ENCODE data around the gene NXPE4. TPM values are rescaled to one million over a fixed set of nuclear protein-coding genes. Genes with fewer than 3 reads are reported as not detected.
"Not testable (repeated sequence)": the region's sequence is repeated elsewhere in the genome, so short reads cannot be mapped to it uniquely, and the experiment has no call there.

The NXPE4 gene
- total RNA-seq (not detected), polyA plus RNA-seq (ENCODE audit: insufficient read length in 2 of 2) (under 1 TPM in 1 of 2 donors, not detected in 1; 0.12 TPM)
- long read RNA-seq, donor 1 = 0 reads
- long read RNA-seq, donor 2 = 0 reads
- long read RNA-seq, donor 3 = 0 reads
- long read RNA-seq, donor 4 = 0 reads

DNA sequence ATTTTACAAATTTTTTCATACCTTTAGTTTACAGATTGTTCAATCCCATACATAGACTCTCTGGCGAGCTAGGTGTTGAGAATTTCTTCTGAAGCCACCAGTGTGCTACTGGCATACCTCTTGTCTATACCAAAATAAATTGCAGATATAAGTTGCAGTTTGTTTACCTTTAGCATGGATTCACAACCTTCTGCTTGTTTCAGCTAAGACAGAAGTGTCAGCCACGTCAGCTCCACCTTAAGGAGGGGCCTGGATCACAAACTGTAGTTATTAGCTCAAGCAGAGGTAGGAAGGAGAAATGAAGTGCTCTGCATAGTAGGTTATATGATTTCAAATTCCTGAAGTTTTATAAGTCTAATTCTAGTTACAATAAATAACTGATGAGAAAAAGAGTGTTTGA lies at the start of gene NXPE4:
NXPE4 (minus strand) TSS at position 216 of the 400 bp plus-strand sequence. CDS start 1,027 bp downstream, outside the sequence.
- Histone ChIP-seq H3K27me3 (ENCODE audit: control insufficient read depth, insufficient read depth, low read length) (no peaks in the 10 kb centered on the region), H3K36me3 (ENCODE audit: control insufficient read depth, insufficient read depth, low read length) (no peaks in the 10 kb centered on the region), H3K9me3 (ENCODE audit: control insufficient read depth, insufficient read depth, low read length) (no peaks in the 10 kb centered on the region), H3K27ac (ENCODE audit: low read depth, low read length) (no peak within 1 kb of the TSS), H3K4me3 (ENCODE audit: low read depth, low read length) (no peak within 1 kb of the TSS), H3K4me1 (ENCODE audit: control insufficient read depth, insufficient read depth, low read length) (no peaks in the 10 kb centered on the region)
- no peak for DNase-seq (ENCODE audit: low read depth in 4 of 6, low spot score in 6 of 6)
- WGBS (ENCODE audit: insufficient coverage) = 38% methylated on average over 1 of the region's 2 CpGs

DNA sequence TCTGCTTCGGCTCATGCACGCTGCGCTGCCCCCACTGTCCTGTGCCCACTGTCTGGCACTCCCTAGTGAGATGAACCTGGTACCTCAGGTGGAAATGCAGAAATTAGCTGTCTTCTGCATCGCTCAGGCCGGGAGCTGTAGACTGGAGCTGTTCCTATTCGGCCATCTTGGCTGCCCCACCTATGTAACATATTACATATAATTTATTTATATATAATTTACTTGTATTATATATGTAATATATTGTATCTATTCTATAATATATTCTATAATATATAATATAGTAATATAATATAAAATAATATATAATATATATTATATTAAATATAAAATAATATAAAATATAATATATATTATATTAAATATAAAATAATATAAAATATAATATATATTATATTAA lies 43.9 kb upstream of the NXPE4 start:
- H3K27me3 ChIP-seq (ENCODE audit: control insufficient read depth, insufficient read depth, low read length); DNase-seq (ENCODE audit: low read depth in 4 of 6, low spot score in 6 of 6); H3K4me3 ChIP-seq (ENCODE audit: low read depth, low read length); H3K27ac ChIP-seq (ENCODE audit: low read depth, low read length); H3K9me3 ChIP-seq (ENCODE audit: control insufficient read depth, insufficient read depth, low read length); H3K4me1 ChIP-seq (ENCODE audit: control insufficient read depth, insufficient read depth, low read length); H3K36me3 ChIP-seq (ENCODE audit: control insufficient read depth, insufficient read depth, low read length): not testable (repeated sequence)
- 100% methylated on average over 3 of the region's 6 CpGs for WGBS (ENCODE audit: insufficient coverage)

DNA sequence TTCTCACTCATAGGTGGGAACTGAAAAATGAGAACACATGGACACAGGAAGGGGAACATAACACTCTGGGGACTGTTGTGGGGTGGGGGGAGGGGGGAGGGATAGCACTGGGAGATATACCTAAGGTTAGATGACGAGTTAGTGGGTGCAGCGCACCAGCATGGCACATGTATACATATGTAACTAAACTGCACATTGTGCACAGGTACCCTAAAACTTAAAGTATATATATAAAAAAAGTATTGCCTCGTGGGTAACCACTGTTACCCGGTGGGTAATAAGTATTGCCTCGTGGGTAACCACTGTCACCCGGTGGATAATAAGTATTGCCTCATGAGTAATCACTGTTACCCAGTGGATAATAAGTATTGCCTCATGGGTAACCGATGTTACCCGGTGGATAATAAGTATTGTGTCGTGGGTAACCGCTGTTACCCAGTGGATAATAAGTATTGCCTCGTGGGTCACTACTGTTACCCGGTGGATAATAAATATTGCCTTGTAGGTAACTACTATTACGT lies 35.9 kb upstream of the NXPE4 start:
- not testable (repeated sequence) for H3K27me3 ChIP-seq (ENCODE audit: control insufficient read depth, insufficient read depth, low read length); DNase-seq (ENCODE audit: low read depth in 4 of 6, low spot score in 6 of 6); H3K9me3 ChIP-seq (ENCODE audit: control insufficient read depth, insufficient read depth, low read length); H3K4me3 ChIP-seq (ENCODE audit: low read depth, low read length); H3K36me3 ChIP-seq (ENCODE audit: control insufficient read depth, insufficient read depth, low read length); H3K4me1 ChIP-seq (ENCODE audit: control insufficient read depth, insufficient read depth, low read length); H3K27ac ChIP-seq (ENCODE audit: low read depth, low read length)
- 85% methylated on average over 8 of the region's 13 CpGs for WGBS (ENCODE audit: insufficient coverage)

DNA sequence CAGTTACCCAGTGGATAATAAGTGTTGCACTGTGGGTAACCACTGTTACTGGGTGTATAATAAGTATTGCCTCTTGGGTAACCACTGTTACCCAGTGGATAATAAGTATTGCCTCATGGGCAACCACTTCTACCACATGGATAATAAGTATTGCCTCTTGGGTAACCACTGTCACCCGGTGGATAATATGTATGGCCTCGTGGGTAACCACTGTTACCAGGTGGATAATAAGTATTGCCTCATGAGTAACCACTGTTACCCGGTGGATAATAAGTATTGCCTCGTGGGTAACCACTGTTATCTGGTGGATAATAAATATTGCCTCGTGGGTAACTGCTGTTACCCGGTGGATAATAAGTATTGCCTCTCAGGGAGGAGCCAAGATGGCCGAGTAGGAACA lies 29.7 kb upstream of the NXPE4 start:
- WGBS (ENCODE audit: insufficient coverage) = 97% methylated on average over 3 of the region's 7 CpGs

DNA sequence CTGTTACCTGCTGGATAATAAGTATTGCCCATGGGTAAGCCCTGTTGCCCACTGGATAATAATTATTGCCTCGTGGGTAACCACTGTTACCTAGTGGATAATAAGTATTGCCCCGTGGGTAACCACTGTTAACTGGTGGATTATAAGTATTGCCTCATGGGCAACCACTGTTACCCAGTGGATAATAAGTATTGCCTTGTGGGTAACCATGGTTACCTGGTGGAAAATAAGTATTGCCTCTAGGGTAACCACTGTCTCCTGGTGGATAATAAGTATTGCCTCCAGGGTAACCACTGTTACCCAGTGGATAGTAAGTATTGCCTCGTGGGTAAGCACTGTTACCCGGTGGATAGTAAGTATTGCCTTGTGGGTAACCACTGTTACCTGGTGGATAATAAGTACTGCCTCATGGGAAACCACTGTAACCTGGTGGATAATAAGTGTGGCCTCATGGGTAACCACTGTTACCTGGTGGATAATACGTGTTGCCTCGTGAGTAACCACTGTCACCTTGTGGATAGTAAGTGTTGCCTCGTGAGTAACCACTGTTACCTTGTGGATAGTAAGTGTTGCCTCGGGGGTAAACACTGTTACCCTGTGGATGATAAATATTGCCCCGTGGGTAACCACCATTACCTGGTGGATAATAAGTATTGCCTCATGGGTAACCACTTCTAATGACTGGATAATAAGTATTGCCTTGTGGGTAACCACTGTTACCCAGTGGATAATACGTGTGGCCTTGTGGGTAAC lies 29.0 kb upstream of the NXPE4 start:
- H3K9me3 ChIP-seq (ENCODE audit: control insufficient read depth, insufficient read depth, low read length) = peaks cover 13% of the 10 kb centered on the region
- H3K4me3 ChIP-seq (ENCODE audit: low read depth, low read length) = no peak overlapping the region
- DNase-seq (ENCODE audit: low read depth in 4 of 6, low spot score in 6 of 6) = no peak
- no peaks in the 10 kb centered on the region for H3K4me1 ChIP-seq (ENCODE audit: control insufficient read depth, insufficient read depth, low read length)
- H3K36me3 ChIP-seq (ENCODE audit: control insufficient read depth, insufficient read depth, low read length) = no peaks in the 10 kb centered on the region
- H3K27ac ChIP-seq (ENCODE audit: low read depth, low read length) = no peak overlapping the region
- H3K27me3 ChIP-seq (ENCODE audit: control insufficient read depth, insufficient read depth, low read length) = no peaks in the 10 kb centered on the region
- 80% methylated on average over 10 of the region's 10 CpGs for WGBS (ENCODE audit: insufficient coverage)

More for the DNA sequence above, 29.7 kb upstream of the NXPE4 start:
- no peak for DNase-seq (ENCODE audit: low read depth in 4 of 6, low spot score in 6 of 6)
- no peaks in the 10 kb centered on the region for H3K27me3 ChIP-seq (ENCODE audit: control insufficient read depth, insufficient read depth, low read length)
- H3K36me3 ChIP-seq (ENCODE audit: control insufficient read depth, insufficient read depth, low read length) = no peaks in the 10 kb centered on the region
- H3K27ac ChIP-seq (ENCODE audit: low read depth, low read length) = no peak overlapping the region
- no peaks in the 10 kb centered on the region for H3K4me1 ChIP-seq (ENCODE audit: control insufficient read depth, insufficient read depth, low read length)
- H3K9me3 ChIP-seq (ENCODE audit: control insufficient read depth, insufficient read depth, low read length) = peaks cover 11% of the 10 kb centered on the region
- H3K4me3 ChIP-seq (ENCODE audit: low read depth, low read length) = no peak overlapping the region

DNA sequence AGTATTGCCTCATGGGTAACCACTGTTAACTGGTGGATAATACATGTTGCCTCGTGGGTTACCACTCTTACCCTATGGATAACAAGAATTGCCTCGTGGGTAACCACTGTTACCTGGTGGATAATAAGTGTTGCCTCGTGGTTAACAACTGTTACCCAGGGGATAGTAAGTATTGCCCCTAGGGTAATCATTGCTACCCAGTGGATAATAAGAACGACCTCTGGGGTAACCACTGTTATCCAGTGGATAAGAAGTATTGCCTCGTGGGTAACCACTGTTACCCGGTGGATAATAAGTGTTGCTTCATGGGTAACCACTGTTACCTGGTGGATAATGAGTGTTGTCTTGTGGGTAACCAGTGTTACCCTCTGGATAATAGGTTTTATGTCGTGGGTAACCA lies 28.1 kb upstream of the NXPE4 start:
- no peak overlapping the region for H3K27ac ChIP-seq (ENCODE audit: low read depth, low read length)
- peaks cover 13% of the 10 kb centered on the region for H3K9me3 ChIP-seq (ENCODE audit: control insufficient read depth, insufficient read depth, low read length)
- no peak for DNase-seq (ENCODE audit: low read depth in 4 of 6, low spot score in 6 of 6)
- H3K27me3 ChIP-seq (ENCODE audit: control insufficient read depth, insufficient read depth, low read length) = no peaks in the 10 kb centered on the region
- H3K4me1 ChIP-seq (ENCODE audit: control insufficient read depth, insufficient read depth, low read length) = no peaks in the 10 kb centered on the region
- WGBS (ENCODE audit: insufficient coverage) = 85% methylated on average over 6 of the region's 7 CpGs
- no peak overlapping the region for H3K4me3 ChIP-seq (ENCODE audit: low read depth, low read length)
- H3K36me3 ChIP-seq (ENCODE audit: control insufficient read depth, insufficient read depth, low read length) = no peaks in the 10 kb centered on the region

DNA sequence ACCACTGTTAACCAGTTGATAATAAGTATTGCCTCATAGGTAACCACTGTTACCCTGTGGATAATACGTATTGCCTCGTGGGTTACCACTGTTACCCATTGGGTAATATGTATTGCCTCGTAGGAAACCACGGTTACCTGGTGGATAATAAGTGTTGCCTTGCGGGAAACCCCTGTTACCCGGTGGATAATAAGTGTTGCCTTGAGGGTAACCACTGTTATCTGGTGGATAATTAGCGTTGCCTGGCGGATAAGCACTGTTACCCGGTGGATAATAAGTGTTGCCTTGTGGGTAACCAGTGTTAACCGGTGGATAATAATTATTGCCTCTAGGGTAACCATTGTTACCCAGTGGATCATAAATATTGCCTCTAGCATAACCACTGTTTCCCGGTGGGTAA lies 27.3 kb upstream of the NXPE4 start:
- Histone ChIP-seq H3K4me1 (ENCODE audit: control insufficient read depth, insufficient read depth, low read length) (no peaks in the 10 kb centered on the region), H3K36me3 (ENCODE audit: control insufficient read depth, insufficient read depth, low read length) (no peaks in the 10 kb centered on the region), H3K4me3 (ENCODE audit: low read depth, low read length) (no peak overlapping the region), H3K27me3 (ENCODE audit: control insufficient read depth, insufficient read depth, low read length) (no peaks in the 10 kb centered on the region), H3K9me3 (ENCODE audit: control insufficient read depth, insufficient read depth, low read length) (peaks cover 13% of the 10 kb centered on the region), H3K27ac (ENCODE audit: low read depth, low read length) (no peak overlapping the region)
- over 99% methylated on average over 10 of the region's 11 CpGs for WGBS (ENCODE audit: insufficient coverage)
- no peak for DNase-seq (ENCODE audit: low read depth in 4 of 6, low spot score in 6 of 6)

DNA sequence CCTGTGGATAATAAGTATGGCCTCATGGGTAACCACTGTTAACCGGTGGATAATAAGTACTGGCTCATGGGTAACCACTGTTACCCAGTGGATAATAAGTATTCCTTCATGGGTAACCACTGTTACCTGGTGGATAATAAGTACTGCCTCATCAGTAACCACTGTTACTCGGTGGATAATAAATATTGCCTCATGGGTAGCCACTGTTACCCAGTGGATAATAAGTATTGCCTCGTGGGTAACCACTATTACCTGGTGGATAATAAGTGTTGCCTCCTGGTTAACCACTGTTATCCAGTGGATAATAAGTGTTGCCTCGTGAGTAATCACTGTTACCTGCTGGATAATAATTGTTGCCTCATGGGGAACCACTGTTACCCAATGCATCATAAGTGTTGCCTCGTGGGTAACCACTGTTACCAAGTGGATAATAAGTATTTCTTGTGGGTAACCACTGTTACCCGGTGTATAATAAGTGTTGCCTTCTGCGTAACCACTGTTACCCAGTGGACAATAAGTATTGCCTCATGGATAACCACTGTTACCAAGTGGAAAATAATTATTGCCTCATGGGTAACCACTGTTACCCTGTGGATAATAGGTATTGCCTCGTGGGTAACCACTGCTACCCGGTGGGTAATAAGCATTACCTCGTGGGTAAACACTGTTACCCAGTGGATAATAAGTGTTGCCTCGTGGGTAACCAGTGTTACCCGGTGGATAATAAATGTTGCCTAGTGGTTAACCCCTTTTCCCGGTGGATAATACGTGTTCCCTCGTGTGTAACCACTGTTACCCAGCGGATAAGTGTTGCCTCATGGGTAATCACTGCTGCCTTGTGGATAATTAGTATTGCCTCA lies 26.6 kb upstream of the NXPE4 start:
- Histone ChIP-seq H3K9me3 (ENCODE audit: control insufficient read depth, insufficient read depth, low read length) (peaks cover 16% of the 10 kb centered on the region), H3K4me3 (ENCODE audit: low read depth, low read length) (no peak overlapping the region), H3K27ac (ENCODE audit: low read depth, low read length) (no peak overlapping the region), H3K4me1 (ENCODE audit: control insufficient read depth, insufficient read depth, low read length) (no peaks in the 10 kb centered on the region), H3K27me3 (ENCODE audit: control insufficient read depth, insufficient read depth, low read length) (no peaks in the 10 kb centered on the region), H3K36me3 (ENCODE audit: control insufficient read depth, insufficient read depth, low read length) (no peaks in the 10 kb centered on the region)
- 93% methylated on average over 12 of the region's 16 CpGs for WGBS (ENCODE audit: insufficient coverage)
- DNase-seq (ENCODE audit: low read depth in 4 of 6, low spot score in 6 of 6) = no peak

DNA sequence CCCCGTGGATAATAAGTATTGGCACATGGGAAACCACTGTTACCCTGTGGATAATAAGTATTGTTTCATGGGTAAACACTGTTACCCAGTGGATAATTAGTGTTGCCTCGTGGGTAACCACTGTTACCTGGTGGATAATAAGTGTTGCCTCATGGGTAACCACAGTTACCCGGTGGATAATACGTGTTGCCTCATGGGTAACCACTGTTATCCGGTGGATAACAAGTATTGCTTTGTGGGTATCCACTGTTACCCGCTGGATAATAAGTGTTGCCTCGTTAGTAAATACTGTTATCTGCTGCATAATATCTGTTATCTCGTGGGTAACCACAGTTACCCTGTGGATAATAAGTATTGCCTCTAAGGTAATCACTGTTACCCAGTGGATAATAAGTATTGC lies 25.5 kb upstream of the NXPE4 start:
- no peaks in the 10 kb centered on the region for H3K27me3 ChIP-seq (ENCODE audit: control insufficient read depth, insufficient read depth, low read length)
- H3K4me3 ChIP-seq (ENCODE audit: low read depth, low read length) = no peak overlapping the region
- H3K27ac ChIP-seq (ENCODE audit: low read depth, low read length) = no peak overlapping the region
- 95% methylated on average over 3 of the region's 8 CpGs for WGBS (ENCODE audit: insufficient coverage)
- peaks cover 21% of the 10 kb centered on the region for H3K9me3 ChIP-seq (ENCODE audit: control insufficient read depth, insufficient read depth, low read length)
- no peak for DNase-seq (ENCODE audit: low read depth in 4 of 6, low spot score in 6 of 6)
- no peaks in the 10 kb centered on the region for H3K4me1 ChIP-seq (ENCODE audit: control insufficient read depth, insufficient read depth, low read length)
- H3K36me3 ChIP-seq (ENCODE audit: control insufficient read depth, insufficient read depth, low read length) = no peaks in the 10 kb centered on the region
